Fibroblast of skin of left biceps (primary cell): ENCODE data around the gene PIGO.

ENCODE experiments used
- DNase-seq, 2 experiments: peaks; one replicate each; pipeline ENCODE4 v3.0.0-alpha.2; 2013; ENCODE audit warnings: low read depth in 2 of 2

Gene PIGO

DNA sequence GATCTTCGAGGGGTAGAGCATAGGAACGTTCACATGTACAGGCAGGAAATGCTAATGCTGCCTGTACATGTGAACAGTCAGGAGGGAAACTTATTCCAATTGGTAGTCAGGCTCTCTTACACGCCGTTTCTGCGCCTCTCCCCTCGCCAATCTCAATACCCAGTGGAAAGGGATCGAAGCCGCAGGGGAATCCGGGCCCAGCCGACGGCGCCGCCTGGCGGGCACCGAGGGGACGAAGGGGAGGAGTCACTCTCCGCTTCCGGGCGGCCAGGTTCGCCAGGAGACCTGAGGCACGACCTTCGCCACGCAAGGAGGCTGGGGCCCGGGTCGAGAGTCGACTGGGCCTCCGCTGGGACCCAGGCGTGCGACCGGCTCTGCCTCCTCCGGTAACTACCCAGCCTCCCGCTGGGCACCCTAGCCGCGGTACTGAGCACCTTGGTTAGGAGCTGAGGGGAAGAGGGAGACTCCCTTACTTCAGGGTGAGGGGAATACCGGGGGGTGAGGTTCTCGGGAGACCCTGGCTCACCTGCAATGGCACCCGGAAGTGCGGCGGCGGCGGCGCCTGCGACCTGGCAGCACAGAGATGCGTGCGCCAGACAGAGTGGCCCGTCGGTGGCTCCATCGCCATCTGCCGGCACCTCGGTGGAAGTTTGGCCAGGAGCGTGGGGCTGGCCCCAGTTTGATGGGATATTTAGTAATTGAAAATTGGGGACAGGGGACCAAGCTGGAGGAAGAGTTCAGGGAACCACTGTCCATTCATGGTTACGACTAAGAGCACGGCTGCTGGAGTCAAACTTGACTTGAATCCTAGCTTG, at the start of gene PIGO:
Gene PIGO (minus strand): TSS at position 557 of the 815 bp plus-strand sequence. CDS start 1,026 bp downstream, outside the sequence.
- DNase-seq: no peak

- DNase-seq: no peak
Observed at GRCh38 chr9:35142037-35142436, 45.6 kb upstream of the PIGO start.

DNA sequence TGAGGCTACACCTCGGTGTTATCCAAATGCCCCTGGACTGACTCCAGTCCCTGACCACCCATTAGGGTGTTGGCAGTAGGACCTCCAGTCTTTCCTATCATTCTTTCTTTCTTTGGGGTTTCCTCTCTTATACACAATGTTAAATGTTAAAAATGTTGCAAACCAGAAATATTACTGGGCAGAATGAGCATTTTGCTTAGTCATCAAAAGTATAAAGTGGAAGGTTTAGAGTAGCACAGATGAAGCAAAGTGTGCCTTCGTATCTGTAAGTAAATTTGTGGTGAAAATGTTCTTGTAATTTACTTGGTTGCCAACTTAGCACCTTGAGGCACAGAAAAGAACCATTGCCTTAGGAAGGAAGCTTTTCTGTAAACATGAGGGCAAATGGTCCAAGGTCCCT, 43.7 kb upstream of the PIGO start:
- no peak for DNase-seq

DNA sequence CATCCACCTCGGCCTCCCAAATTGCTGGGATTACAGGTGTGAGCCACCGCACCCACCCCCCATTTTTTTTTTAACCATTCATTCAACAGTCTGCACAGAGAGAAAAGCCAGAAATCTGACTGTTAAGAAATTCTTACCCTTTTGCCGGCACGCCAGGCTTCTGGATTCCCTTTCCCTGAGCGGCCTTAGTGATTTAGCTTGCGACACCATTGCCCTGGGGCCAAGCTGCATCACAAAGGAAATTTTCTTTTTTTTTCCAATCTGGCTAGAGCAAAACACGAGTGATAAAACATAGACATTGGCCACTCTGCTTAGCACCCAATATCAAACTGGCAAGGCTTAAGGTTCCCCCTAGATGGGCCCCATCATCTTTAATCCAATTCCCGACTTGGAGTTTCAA, 40.5 kb upstream of the PIGO start:
- DNase-seq: no peak

DNA sequence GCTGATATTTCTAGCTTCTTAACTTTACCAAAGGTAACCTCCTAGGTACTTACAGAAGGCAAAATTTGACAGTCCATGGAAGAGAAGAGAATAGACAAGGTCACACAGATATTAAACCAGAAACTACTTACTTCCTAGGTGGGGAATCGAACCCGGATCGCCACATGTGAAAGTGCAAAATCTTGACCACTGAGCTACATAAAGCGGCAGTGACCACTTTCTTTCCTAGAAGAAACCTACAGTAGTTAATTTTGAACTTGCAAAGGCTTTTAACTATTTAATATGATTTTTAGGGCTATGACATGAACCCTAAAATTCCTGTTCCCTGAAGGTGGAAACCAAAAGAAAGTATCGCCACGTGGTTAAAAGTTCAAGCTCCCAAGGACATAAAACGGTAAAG, 39.6 kb upstream of the PIGO start:
- no peak for DNase-seq

DNA sequence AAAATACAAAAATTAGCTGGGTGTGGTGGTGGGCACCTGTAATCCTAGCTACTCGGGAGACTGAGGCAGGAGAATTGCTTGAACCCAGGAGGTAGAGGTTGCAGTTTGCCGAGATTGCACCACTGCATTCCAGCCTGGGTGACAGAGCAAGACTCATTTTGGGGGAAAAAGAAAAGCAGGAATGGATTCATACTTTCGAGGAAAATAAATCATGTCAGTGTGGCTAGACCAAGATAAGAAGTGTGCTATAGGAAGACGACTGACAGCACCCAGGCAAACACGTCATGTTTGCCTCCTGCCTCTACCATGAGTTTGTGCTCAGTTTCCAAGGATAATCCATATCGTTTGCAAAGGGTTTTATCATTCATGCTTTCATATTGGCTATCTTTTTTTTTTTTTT, 38.5 kb upstream of the PIGO start:
- DNase-seq: no peak

- DNase-seq: peak; percentile 84
Observed at GRCh38 chr9:35116898-35117551, 20.6 kb upstream of the PIGO start.

- no peak for DNase-seq
Observed at GRCh38 chr9:35116539-35116897, 20.1 kb upstream of the PIGO start.

DNA sequence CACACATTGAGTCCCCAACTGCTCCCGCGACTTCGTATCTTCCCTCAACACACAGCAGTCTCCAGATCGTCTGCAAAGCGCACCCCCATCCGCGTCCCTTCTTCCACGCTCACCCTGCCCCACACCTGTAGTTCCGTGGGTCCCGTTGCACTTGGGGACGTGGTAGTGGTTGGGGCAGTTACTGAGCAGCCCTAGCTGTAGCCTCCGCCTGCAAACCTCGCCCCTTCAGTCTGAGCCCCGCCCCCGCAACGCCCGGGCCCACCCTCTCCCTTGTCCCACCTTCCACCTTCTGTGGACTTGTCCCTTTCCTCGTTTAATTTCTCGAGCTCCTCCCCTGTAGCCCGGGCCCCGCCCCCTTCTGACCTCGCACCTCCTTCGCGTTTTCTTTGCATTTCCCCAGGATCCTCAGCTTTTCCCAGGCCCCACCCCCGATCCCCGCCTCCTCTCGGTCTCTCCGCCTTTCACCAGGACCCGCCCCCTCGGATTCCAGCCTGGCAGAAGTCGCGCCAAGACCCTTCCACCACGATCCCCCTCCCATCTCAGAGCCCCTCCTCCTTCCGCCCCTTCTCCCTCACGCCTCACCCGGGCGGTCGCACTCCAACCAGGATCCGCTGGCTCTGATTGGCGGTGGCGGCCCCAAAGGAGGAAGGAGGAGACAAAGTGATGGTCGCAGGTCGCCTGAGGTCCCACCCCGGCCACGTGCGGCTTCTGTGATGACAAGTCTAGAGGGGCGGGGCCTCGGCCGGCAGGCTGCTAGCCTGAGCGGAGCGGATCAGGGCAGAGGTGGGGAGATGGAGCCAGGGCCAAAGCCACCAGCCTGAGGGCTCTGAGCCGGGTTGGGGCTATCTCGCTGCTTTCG, 19.5 kb upstream of the PIGO start, which contains the start of gene ATOSB:
Gene ATOSB (minus strand): TSS at position 183 of the 859 bp plus-strand sequence. CDS start 7,588 bp downstream, outside the sequence.
- peak; percentile 91 to 93 for DNase-seq

DNA sequence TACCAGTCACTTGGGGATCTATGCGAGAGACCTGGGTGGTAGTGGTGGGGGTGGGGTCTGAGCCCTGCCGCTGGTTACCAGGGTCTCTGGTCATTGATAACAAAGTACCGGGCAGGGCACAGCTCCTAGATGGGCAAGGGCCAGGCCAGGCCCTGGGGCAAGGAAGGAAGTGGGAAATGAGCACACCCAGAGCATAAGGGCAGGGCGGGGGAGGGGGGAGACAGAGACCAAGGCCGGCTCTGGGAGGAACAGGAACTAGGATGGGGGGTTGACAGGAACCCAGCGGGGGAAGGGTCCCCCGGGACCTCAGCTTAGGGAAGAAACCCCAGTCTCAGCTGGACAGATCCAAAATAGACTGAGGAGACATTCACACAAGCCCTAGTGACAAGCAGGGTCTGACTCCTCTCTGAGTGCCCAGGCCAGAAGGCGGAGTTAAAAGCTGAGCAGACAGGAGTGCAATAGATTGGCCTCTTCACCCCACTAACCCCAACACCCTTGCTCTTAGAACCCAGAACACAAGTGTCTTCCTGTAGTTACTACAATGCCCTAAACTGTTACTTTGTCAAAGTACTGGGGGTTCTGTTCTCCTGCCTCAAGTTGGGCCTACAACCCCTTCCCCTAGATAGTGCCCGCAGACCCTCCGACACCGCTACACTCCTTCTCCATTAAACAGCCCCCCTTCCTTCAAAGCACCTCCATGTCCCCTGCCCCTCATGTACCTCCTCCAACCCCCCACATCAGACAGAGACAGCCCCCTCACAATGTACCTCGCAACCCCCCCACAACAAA, 18.6 kb upstream of the PIGO start:
- DNase-seq: no peak

DNA sequence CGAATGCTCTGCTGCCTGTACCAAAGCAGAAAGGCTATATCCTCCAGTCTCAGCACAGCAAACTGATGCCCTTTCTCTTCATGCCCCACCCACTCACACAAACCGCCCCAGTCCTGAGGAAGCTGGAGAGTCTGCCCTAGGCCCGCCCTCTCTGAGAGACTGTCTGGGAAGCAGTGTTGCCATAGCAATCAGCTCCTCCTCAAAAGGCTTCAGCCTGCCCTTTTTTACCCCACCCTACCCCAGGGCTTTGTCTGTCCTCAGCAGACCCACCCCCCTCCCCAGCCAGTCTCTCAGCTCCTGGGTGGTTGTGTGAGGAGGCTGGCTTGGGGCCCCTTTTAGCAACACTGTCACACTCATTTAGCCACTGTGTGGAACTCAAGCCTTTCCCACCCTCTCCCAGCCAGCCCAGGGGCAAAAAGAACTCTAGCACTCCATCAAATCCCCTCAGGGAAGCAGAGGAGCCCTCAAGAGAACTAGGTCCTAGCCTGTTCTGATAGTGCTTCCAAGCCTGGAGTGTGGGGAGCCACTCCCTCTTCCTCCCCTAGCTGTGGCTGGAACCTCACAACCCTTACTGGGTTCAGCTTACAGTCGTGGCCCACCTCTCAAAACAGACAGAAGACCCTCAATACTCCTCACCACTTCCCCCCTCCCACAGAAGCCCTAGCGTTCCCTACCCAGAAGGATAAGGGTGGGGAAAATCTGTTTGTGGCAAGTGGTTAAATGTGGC, 17.9 kb upstream of the PIGO start:
- DNase-seq: peak; percentile 88

DNA sequence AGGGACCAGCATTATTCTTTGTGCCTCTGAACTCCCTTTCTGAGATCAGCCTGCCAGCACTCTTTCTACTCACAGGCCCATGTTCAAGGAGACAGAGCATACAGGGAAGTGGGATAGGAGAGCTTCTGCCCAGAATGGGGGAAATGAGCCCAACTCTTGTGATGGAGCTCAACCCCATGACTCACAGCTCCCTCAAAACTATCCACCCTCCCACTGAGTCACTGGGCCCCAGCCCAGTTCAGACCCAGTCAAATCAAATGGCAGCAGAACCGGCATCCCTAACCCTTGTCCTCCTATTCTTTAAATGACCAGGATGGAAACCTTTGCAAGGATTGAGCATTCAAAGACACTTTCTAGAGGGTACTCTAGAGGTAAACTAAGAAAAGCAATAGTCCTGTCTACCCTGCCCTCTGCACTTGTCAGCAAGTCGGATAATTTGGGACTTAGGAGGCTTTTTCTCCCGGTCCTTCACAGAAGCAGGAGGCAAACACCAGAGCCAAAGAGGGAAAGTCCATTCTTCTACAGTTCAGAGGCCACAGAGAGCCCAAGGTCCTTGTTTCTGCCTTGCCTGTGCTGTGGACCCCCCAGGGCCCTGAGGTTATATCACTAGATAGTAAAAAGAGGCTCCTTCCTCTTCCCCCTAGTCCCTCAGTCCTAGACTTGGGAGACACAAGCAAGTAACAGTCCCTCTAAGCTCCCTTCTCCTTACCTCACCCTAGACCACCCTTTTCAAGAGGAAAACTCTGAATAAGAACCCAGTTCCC, 16.0 kb upstream of the PIGO start:
- no peak for DNase-seq

GRCh38 chr9:35111001-35111933, 14.9 kb upstream of the PIGO start:
- DNase-seq: peak; percentile 96

DNA sequence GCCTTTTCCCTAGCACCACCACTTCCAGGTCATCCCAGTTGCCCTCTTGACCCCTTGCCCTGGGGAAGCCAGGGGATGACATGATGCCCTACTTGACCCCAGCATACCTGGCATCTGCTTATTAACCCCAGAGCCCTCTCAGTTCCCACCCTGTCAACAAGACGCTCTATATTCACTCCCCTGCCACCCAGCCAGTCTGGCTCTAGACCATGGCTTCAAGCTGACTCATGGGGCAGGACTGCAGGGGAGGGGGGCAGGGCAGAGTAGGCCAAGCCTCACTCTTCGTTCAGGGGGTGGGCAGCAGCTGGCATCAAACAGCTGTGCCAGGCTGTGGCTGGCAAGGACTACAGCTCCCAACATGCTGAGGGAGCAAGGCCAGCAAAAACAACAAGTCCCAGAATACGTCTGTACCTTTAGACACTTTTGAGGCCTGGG, 14.0 kb upstream of the PIGO start:
- no peak for DNase-seq

DNA sequence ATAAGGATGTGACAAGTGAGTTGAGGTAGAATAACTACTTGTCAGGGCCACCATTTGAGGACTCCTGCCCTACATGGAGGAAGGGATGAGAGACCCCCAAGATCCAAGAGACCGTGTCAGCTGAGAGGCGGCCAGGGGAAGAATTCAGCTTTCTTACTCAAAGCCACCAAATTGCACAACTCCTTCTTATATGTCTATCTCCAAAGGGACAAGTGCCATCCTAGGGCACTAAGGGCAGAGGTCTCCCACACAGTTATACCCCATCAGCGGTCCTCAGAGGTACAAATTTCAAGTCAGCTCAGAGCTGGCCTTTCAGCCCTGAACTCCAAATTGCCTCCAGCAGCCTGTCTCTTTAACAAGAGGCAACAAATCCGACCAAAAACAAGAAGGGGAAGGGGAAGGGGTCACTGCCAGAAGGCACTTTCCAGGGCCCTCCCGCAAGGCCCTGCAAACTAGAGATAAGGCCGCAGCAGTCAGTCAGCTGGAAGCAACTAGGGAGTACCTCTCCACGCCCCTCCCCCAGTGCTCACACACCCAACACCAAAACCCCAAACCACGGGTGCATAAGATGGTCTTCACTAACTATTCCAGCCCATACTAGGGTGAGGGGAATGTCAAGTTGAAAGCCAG, 12.7 kb upstream of the PIGO start:
- no peak for DNase-seq

GRCh38 chr9:35108461-35108860, 12.1 kb upstream of the PIGO start:
- DNase-seq: no peak

GRCh38 chr9:35107297-35108290, 11.2 kb upstream of the PIGO start:
- no peak for DNase-seq
